ENCODE data around the gene RC3H2.

GRCh38 chr9:122918310-122918709, 13.2 kb upstream of the RC3H2 start:
- TF ChIP-seq CTCF (IDR thresholded peaks at IDR 0.05) (no peak), EP300 (IDR thresholded peaks at IDR 0.05; ENCODE audit: low read depth) (no peak), POLR2A (IDR thresholded peaks at IDR 0.05) (no peak), POLR2AphosphoS5 (IDR thresholded peaks at IDR 0.05) (no peak)

All from transverse colon (tissue), 4 donors.